Measurements from ENCODE around the gene SNRNP40.

Gene SNRNP40

DNA sequence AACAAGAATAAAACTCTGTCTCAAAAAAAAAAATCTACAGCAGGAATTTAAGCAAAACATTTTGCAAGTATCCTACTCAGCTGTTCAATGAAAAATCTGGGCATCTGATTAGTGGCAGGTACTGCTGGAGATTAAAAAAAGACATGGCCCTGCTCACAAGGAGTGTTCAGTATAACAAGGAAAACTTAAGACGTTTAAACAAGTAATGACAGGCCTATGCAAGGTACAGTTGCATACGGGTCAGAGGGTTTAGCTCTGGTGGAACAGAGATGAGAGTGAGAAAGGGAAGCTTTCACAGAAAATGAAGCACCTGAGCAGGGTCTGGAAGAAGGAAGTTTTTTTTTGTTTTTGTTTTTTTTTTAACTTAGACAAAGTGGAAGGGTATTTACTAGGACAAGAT is 23.0 kb downstream of the SNRNP40 start:
- no peak for TF ChIP-seq POLR2AphosphoS5 (IDR thresholded peaks at IDR 0.05; ENCODE audit: low read depth, low read length)
- TF ChIP-seq TAF1 (IDR thresholded peaks at IDR 0.05; ENCODE audit: borderline replicate concordance, insufficient read depth, low read length), result no peak
- TF ChIP-seq FOXP2 (optimal IDR thresholded peaks at IDR 0.05; ENCODE audit: borderline replicate concordance, extremely low read depth, extremely low read length, insufficient read depth), result no peak
- TF ChIP-seq SIN3A (IDR thresholded peaks at IDR 0.05; ENCODE audit: borderline replicate concordance, insufficient read depth, low read length), result no peak
- TF ChIP-seq, protein P1, sequence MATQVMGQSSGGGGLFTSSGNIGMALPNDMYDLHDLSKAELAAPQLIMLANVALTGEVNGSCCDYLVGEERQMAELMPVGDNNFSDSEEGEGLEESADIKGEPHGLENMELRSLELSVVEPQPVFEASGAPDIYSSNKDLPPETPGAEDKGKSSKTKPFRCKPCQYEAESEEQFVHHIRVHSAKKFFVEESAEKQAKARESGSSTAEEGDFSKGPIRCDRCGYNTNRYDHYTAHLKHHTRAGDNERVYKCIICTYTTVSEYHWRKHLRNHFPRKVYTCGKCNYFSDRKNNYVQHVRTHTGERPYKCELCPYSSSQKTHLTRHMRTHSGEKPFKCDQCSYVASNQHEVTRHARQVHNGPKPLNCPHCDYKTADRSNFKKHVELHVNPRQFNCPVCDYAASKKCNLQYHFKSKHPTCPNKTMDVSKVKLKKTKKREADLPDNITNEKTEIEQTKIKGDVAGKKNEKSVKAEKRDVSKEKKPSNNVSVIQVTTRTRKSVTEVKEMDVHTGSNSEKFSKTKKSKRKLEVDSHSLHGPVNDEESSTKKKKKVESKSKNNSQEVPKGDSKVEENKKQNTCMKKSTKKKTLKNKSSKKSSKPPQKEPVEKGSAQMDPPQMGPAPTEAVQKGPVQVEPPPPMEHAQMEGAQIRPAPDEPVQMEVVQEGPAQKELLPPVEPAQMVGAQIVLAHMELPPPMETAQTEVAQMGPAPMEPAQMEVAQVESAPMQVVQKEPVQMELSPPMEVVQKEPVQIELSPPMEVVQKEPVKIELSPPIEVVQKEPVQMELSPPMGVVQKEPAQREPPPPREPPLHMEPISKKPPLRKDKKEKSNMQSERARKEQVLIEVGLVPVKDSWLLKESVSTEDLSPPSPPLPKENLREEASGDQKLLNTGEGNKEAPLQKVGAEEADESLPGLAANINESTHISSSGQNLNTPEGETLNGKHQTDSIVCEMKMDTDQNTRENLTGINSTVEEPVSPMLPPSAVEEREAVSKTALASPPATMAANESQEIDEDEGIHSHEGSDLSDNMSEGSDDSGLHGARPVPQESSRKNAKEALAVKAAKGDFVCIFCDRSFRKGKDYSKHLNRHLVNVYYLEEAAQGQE (IDR thresholded peaks at IDR 0.05; ENCODE audit: insufficient read depth in 1 of 2, low read depth in 2 of 2, low read length in 2 of 2), result no peak

DNA sequence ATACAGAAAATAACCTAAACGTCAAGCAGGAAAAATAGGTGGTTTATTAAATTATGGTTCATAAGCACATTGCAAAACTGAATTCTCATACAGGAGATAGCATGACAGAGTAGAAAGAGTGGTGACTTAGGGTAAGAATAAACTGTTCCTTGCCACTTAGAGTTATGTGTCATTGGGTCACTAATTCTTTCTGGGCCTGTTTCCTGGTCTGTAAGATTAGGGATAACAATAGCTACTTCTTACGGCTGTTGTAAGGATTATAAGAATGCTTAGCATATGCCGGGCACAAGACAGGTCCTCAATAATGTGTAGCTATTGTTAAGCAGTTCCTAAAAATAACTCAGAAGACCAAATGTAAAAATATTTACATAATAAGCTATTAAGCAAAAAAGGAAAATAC is 24.2 kb downstream of the SNRNP40 start:
- no peak for TF ChIP-seq TAF1 (IDR thresholded peaks at IDR 0.05; ENCODE audit: borderline replicate concordance, insufficient read depth, low read length)
- no peak for TF ChIP-seq SIN3A (IDR thresholded peaks at IDR 0.05; ENCODE audit: borderline replicate concordance, insufficient read depth, low read length)
- TF ChIP-seq POLR2AphosphoS5 (IDR thresholded peaks at IDR 0.05; ENCODE audit: low read depth, low read length), result no peak
- no peak for TF ChIP-seq FOXP2 (optimal IDR thresholded peaks at IDR 0.05; ENCODE audit: borderline replicate concordance, extremely low read depth, extremely low read length, insufficient read depth)
- TF ChIP-seq, protein P1 (IDR thresholded peaks at IDR 0.05; ENCODE audit: insufficient read depth in 1 of 2, low read depth in 2 of 2, low read length in 2 of 2), result no peak

DNA sequence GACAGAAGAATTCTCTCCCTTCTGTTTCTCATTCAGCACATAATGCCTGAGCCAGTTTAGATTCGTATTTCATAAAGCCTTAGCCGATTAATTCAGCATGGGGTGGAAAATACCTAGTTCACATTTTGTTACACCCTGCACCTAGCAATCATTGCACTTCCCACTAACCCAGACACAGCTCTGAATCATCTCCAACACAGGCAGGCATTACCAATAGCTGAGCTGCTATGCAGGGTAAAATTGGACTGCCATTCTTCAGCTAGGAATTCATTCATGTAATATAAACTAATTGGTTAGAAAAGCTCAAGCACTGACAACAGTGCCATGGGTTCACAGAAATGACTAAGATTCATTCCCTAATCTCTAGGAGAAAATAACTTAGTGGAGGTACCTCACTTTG is 30.0 kb downstream of the SNRNP40 start:
- no peak for TF ChIP-seq TAF1 (IDR thresholded peaks at IDR 0.05; ENCODE audit: borderline replicate concordance, insufficient read depth, low read length)
- TF ChIP-seq SIN3A (IDR thresholded peaks at IDR 0.05; ENCODE audit: borderline replicate concordance, insufficient read depth, low read length), result no peak
- TF ChIP-seq FOXP2 (optimal IDR thresholded peaks at IDR 0.05; ENCODE audit: borderline replicate concordance, extremely low read depth, extremely low read length, insufficient read depth), result no peak

DNA sequence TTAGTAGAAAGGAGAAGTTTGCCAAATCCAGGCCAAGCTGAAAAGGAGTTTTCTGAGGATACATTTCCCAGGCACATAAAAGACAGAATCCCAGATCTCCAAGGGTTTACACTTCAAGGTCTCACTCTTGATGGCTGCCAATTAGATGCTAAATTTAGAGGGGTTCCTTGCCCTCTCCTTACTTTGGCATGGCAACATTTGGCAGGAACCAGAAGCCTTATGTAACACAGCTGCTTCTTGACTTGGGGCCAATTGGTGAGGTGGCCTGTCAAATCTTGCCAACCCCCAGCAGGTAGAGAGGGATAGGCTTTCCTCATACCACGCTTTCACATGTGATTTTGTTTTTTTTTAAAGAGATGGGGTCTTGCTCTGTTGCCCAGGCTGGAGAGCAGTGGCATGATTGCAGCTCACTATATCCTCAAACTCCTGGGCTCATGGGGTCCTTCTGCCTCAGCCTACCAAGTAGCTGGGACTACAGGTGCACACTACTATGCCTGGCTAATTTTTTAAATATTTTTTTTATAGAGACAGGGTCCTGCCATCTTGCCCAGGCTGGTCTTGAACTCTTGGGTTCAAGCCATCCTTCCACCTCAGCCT is 31.7 kb downstream of the SNRNP40 start:
- TF ChIP-seq, protein P1 (IDR thresholded peaks at IDR 0.05; ENCODE audit: insufficient read depth in 1 of 2, low read depth in 2 of 2, low read length in 2 of 2), result no peak
- no peak for TF ChIP-seq TAF1 (IDR thresholded peaks at IDR 0.05; ENCODE audit: borderline replicate concordance, insufficient read depth, low read length)
- no peak for TF ChIP-seq SIN3A (IDR thresholded peaks at IDR 0.05; ENCODE audit: borderline replicate concordance, insufficient read depth, low read length)
- TF ChIP-seq FOXP2 (optimal IDR thresholded peaks at IDR 0.05; ENCODE audit: borderline replicate concordance, extremely low read depth, extremely low read length, insufficient read depth), result no peak

DNA sequence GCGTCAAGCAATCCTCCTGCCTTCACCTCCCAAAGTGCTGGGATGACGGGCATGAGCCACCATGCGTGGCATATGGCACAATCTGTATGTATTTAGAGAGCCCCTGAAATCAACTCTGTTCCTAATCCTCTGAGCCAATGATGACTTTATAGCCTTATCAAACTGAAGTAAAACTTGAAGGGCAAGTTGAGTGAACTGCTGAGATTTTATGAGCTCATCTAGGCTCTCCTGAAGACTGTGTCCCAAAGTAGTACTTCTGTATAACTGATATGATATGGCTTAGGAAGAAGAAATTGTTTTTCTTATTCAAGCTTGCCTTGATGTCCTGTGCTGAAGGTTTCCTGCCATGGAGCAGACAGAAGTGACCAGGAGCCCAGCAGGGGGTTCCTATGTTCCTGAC is 33.2 kb downstream of the SNRNP40 start:
- TF ChIP-seq, protein P1 (IDR thresholded peaks at IDR 0.05; ENCODE audit: insufficient read depth in 1 of 2, low read depth in 2 of 2, low read length in 2 of 2), result no peak
